Astrocyte (in vitro differentiated cells and primary cell): Measurements from ENCODE around the gene FXYD4.

Experiments
- EZH2 ChIP-seq: IDR thresholded peaks from 2 replicates; pipeline ENCODE4 v1.6.1; 2012; ENCODE audit warnings: mild to moderate bottlenecking, low read length, inconsistent platforms; ENCODE audit not compliant: insufficient read depth
- TF ChIP-seq, protein P1 (sequence below): IDR thresholded peaks from 2 replicates; pipeline ENCODE4 v1.5.1; 2011; ENCODE audit warnings: low read depth, mild to moderate bottlenecking, inconsistent platforms, low read length, moderate library complexity; ENCODE audit not compliant: insufficient read depth

DNA sequence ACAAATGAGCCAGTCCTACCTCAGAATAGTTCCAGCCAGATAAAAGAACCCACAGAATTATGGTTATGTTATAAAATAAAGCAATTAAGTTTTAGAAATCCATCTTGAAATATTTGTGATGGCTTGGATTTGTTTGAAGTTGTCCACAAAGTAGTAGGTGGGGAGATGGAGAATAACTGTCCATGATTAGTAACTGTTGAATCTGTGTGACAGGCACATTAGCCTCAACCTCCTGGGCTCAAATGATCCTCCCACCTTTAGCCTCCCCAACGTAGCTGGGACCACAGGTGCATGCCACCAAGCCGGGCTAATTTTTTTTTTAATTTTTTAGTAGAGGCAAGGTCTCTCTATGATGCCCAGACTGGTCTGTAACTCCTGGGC, 27.5 kb downstream of the FXYD4 start:
- TF ChIP-seq, protein P1, sequence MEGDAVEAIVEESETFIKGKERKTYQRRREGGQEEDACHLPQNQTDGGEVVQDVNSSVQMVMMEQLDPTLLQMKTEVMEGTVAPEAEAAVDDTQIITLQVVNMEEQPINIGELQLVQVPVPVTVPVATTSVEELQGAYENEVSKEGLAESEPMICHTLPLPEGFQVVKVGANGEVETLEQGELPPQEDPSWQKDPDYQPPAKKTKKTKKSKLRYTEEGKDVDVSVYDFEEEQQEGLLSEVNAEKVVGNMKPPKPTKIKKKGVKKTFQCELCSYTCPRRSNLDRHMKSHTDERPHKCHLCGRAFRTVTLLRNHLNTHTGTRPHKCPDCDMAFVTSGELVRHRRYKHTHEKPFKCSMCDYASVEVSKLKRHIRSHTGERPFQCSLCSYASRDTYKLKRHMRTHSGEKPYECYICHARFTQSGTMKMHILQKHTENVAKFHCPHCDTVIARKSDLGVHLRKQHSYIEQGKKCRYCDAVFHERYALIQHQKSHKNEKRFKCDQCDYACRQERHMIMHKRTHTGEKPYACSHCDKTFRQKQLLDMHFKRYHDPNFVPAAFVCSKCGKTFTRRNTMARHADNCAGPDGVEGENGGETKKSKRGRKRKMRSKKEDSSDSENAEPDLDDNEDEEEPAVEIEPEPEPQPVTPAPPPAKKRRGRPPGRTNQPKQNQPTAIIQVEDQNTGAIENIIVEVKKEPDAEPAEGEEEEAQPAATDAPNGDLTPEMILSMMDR = no peak
- TF ChIP-seq EZH2 = no peak
